Fibroblast of lung (primary cell): ENCODE measurements around the gene PHLDB3. TPM values are rescaled to one million over a fixed set of nuclear protein-coding genes. Genes with fewer than 3 reads are reported as not detected.
A peak's percentile ranks its signal among the peaks of the same experiment; 100 is the strongest.

Experiments
- DNase-seq, 2 donors: peaks; one replicate each; pipeline versions ENCODE4 v3.0.0 to v3.0.0-alpha.2; 2010; ENCODE audit warnings: low read depth in 2 of 2
- H2AFZ ChIP-seq: 2 replicates; pipeline ENCODE4 v1.5.1; 2012; ENCODE audit warnings: low read length, control low read depth, inconsistent platforms
- H3K27ac ChIP-seq: 2 replicates; pipeline ENCODE4 v1.5.1; 2011; ENCODE audit warnings: low read length, control low read depth; ENCODE audit not compliant: insufficient read depth
- H3K27me3 ChIP-seq: 2 replicates; pipeline ENCODE4 v1.5.1; 2011; ENCODE audit warnings: mild to moderate bottlenecking, low read length; ENCODE audit not compliant: control insufficient read depth, insufficient read depth
- H3K36me3 ChIP-seq: 2 replicates; pipeline ENCODE4 v1.5.1; 2011; ENCODE audit warnings: low read length; ENCODE audit not compliant: control insufficient read depth, insufficient read depth
- H3K4me1 ChIP-seq: 2 replicates; pipeline ENCODE4 v1.5.1; 2011; ENCODE audit warnings: low read length; ENCODE audit not compliant: control insufficient read depth, insufficient read depth; ENCODE audit errors: extremely low read depth
- H3K4me2 ChIP-seq: 2 replicates; pipeline ENCODE4 v1.5.1; 2011; ENCODE audit warnings: low read length, control low read depth; ENCODE audit not compliant: insufficient read depth; ENCODE audit errors: extremely low read depth
- H3K4me3 ChIP-seq, 4 experiments: fragments of 200-600 bp in 1 of 4; sonication (generic) in 1 of 4; replicated peaks in 1 of 4; 2 replicates each; pipeline ENCODE4 v1.5.1; 2011 to 2016; ENCODE audit warnings: low read length in 4 of 4, low read depth in 3 of 4, mild to moderate bottlenecking in 3 of 4, control low read depth in 2 of 4, inconsistent platforms in 1 of 4, mixed read lengths in 1 of 4; ENCODE audit not compliant: insufficient read depth in 1 of 4; ENCODE audit errors: control extremely low read depth in 1 of 4
- H3K79me2 ChIP-seq: 2 replicates; pipeline ENCODE4 v1.5.1; 2012; ENCODE audit warnings: mild to moderate bottlenecking, low read length, inconsistent platforms; ENCODE audit not compliant: control insufficient read depth, insufficient read depth
- H3K9ac ChIP-seq: 2 replicates; pipeline ENCODE4 v1.5.1; 2011; ENCODE audit warnings: mild to moderate bottlenecking, low read length, control low read depth; ENCODE audit not compliant: insufficient read depth
- H3K9me3 ChIP-seq: 2 replicates; pipeline ENCODE4 v1.5.1; 2012; ENCODE audit warnings: low read depth, low read length; ENCODE audit not compliant: control insufficient read depth, insufficient read depth
- H4K20me1 ChIP-seq: 2 replicates; pipeline ENCODE4 v1.5.1; 2011; ENCODE audit warnings: low read length; ENCODE audit not compliant: control insufficient read depth, insufficient read depth; ENCODE audit errors: extremely low read depth
- EZH2 ChIP-seq: IDR thresholded peaks from 2 replicates; pipeline ENCODE4 v1.5.1; 2012; ENCODE audit warnings: low read length, control low read depth, mild to moderate bottlenecking; ENCODE audit errors: missing control alignments
- polyA plus RNA-seq, 2 donors: library from polyadenylated mRNA; depleted of rRNA in 1 of 2; stranded (reverse) in 1 of 2; unstranded in 1 of 2; fragments of >200 nt; gene quantifications; 2 replicates each; pipeline ENCODE4 v1.2.1, GENCODE V29; 2011 to 2012; ENCODE audit warnings: missing spikeins in 1 of 2
- total RNA-seq: library from RNA; depleted of rRNA; stranded (reverse); fragments of >200 nt; gene quantifications from 2 replicates; pipeline ENCODE4 v1.2.1, GENCODE V29; 2014
- TF ChIP-seq, protein P1 (sequence below), 2 donors: IDR thresholded peaks in 1 of 2; conservative IDR thresholded peaks in 1 of 2; 1 replicate in 1 of 2; 2 replicates in 1 of 2; pipeline ENCODE4 v1.5.1; 2011 to 2012; ENCODE audit warnings: low read length in 2 of 2, control low read depth in 1 of 2, inconsistent platforms in 1 of 2, low read depth in 1 of 2, mild to moderate bottlenecking in 1 of 2

Gene PHLDB3
- total and polyA plus RNA-seq, 2 donors (not counting 1 experiment from before 2014, with no cell fraction given), result 1.8 to 35.8 TPM

DNA sequence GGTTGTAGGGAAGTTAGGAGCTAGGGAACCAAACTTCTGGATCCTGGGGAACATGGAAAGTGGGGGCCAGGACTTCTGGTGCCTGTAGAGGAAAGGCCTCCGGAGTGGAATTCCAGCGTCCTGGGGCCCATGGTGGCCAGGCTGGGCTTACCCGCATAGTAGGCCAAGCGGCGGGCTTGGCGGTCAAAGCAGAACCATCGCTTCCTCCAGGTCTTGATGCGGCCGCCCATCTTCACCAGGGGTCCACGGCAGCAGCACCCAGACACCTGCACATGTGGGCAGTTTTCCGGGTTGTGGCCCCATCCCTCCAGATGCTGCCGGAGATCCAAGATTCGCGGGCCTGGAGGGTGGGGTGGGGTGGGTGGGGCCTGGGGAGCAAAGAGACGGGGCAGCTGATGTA is 25.3 kb downstream of the PHLDB3 start:
- Histone ChIP-seq H3K27me3 (no peaks in the 10 kb centered on the region), H3K9ac (no peak overlapping the region), H3K27ac (no peak overlapping the region), H4K20me1 (no peaks in the 10 kb centered on the region), H3K79me2 (no peaks in the 10 kb centered on the region), H3K4me2 (no peak overlapping the region), H3K36me3 (peaks cover 4% of the 10 kb centered on the region), H2AFZ (no peak overlapping the region), H3K9me3 (no peaks in the 10 kb centered on the region), H3K4me1 (peaks cover 11% of the 10 kb centered on the region), H3K4me3 (no peak overlapping the region)
- no peak for TF ChIP-seq EZH2
- TF ChIP-seq, protein P1, sequence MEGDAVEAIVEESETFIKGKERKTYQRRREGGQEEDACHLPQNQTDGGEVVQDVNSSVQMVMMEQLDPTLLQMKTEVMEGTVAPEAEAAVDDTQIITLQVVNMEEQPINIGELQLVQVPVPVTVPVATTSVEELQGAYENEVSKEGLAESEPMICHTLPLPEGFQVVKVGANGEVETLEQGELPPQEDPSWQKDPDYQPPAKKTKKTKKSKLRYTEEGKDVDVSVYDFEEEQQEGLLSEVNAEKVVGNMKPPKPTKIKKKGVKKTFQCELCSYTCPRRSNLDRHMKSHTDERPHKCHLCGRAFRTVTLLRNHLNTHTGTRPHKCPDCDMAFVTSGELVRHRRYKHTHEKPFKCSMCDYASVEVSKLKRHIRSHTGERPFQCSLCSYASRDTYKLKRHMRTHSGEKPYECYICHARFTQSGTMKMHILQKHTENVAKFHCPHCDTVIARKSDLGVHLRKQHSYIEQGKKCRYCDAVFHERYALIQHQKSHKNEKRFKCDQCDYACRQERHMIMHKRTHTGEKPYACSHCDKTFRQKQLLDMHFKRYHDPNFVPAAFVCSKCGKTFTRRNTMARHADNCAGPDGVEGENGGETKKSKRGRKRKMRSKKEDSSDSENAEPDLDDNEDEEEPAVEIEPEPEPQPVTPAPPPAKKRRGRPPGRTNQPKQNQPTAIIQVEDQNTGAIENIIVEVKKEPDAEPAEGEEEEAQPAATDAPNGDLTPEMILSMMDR (conservative IDR thresholded peaks at IDR 0.05 in 1 of 2, IDR thresholded peaks at IDR 0.05 in 1 of 2; ENCODE audit: low read depth in 1 of 2, low read length in 2 of 2), result no peak
- DNase-seq, result no peak

DNA sequence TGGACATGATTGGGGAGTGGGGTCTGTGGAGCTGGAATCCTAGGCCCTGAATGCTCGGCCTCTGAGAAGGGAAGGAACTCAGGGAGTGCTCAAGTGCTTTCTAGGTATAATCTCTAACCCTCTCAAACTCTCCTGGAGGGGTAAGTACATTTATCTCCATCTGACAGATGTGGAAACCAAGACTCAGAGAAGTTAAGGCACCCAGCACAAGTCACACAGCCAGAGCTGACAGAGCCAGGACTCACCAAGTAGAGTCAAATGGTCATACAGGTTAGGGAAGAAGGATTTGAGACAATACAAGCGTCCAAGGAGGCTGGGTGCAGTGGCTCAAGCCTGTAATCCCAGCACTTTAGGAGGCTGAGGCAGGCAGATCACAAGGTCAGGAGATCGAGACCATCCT is 26.2 kb downstream of the PHLDB3 start:
- H2AFZ ChIP-seq, result no peak overlapping the region
- no peak for DNase-seq
- no peaks in the 10 kb centered on the region for H4K20me1 ChIP-seq
- TF ChIP-seq, protein P1 (conservative IDR thresholded peaks at IDR 0.05 in 1 of 2, IDR thresholded peaks at IDR 0.05 in 1 of 2; ENCODE audit: low read depth in 1 of 2, low read length in 2 of 2), result no peak
- TF ChIP-seq EZH2, result no peak
- H3K27ac ChIP-seq, result no peak overlapping the region
- H3K79me2 ChIP-seq, result no peaks in the 10 kb centered on the region
- no peaks in the 10 kb centered on the region for H3K9me3 ChIP-seq
- no peaks in the 10 kb centered on the region for H3K27me3 ChIP-seq
- no peak overlapping the region for H3K4me3 ChIP-seq
- H3K36me3 ChIP-seq, result peaks cover 4% of the 10 kb centered on the region
- no peak overlapping the region for H3K9ac ChIP-seq
- peaks cover 11% of the 10 kb centered on the region for H3K4me1 ChIP-seq
- no peak overlapping the region for H3K4me2 ChIP-seq

DNA sequence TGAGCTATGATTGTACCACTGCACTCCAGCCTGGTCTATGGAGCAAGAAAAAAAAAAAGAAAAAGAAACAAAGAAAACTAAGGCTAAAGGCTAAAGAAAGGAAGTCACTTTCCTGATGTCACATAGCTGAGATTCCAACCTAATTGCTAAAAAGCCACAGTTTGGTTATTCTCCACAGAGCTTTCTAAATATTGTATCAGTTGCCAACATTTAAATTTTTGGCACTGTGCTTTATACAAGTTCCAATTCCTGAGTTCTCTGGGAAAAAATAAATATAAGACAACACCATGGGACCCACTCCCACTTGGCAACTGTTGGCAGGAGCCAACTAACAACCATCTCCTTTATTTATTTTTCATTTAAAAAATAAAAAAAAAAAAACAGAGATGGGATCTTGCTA is 27.9 kb downstream of the PHLDB3 start:
- Histone ChIP-seq H3K27me3 (no peaks in the 10 kb centered on the region), H2AFZ (no peak overlapping the region), H3K4me3 (no peak overlapping the region), H3K9ac (no peak overlapping the region), H4K20me1 (no peaks in the 10 kb centered on the region), H3K79me2 (no peaks in the 10 kb centered on the region), H3K9me3 (no peaks in the 10 kb centered on the region), H3K4me2 (no peak overlapping the region), H3K27ac (peak overlapping the region; percentile 87), H3K36me3 (peaks cover 4% of the 10 kb centered on the region), H3K4me1 (peaks cover 11% of the 10 kb centered on the region)
- peak; percentile 84 to 88 for DNase-seq
- TF ChIP-seq EZH2, result no peak
- TF ChIP-seq, protein P1 (conservative IDR thresholded peaks at IDR 0.05 in 1 of 2, IDR thresholded peaks at IDR 0.05 in 1 of 2; ENCODE audit: low read depth in 1 of 2, low read length in 2 of 2), result no peak
